Nephron (organoid): Measurements from ENCODE around the gene TRIM74.
"Not testable (repeated sequence)": the region's sequence is repeated elsewhere in the genome, so short reads cannot be mapped to it uniquely, and the experiment has no call there.

ENCODE experiments used
- H3K27ac Mint-ChIP-seq, 3 experiments: 2 replicates each; pipeline ENCODE4 v1.8.0; 2020; ENCODE audit warnings: mixed read lengths in 3 of 3, mild to moderate bottlenecking in 2 of 3, moderate library complexity in 1 of 3
- H3K27me3 Mint-ChIP-seq: 2 replicates; pipeline ENCODE4 v1.8.0; 2021; ENCODE audit warnings: low read depth, mild to moderate bottlenecking, moderate library complexity, mixed read lengths
- H3K36me3 Mint-ChIP-seq: 2 replicates; pipeline ENCODE4 v1.8.0; 2020; ENCODE audit warnings: low read depth, mixed read lengths
- H3K4me1 Mint-ChIP-seq: 2 replicates; pipeline ENCODE4 v1.8.0; 2020; ENCODE audit warnings: mixed read lengths
- H3K4me3 Mint-ChIP-seq, 3 experiments: 2 replicates each; pipeline ENCODE4 v1.8.0; 2020; ENCODE audit warnings: mild to moderate bottlenecking in 3 of 3, mixed read lengths in 3 of 3, moderate library complexity in 2 of 3
- H3K9me3 Mint-ChIP-seq: 2 replicates; pipeline ENCODE4 v1.8.0; 2020; ENCODE audit warnings: mixed read lengths
- TF ChIP-seq, protein P1 (sequence below), 3 experiments: fragments of 200-600 bp; sonication (generic); IDR thresholded peaks; one replicate each; pipeline ENCODE4 v1.5.0; 2021; ENCODE audit warnings: antibody characterized with exemption in 3 of 3; ENCODE audit not compliant: unreplicated experiment in 3 of 3

The TRIM74 gene

GRCh38 chr7:72919256-72919775 is 50.0 kb downstream of the TRIM74 start:
- no peaks in the 10 kb centered on the region for H3K27me3 Mint-ChIP-seq
- peaks cover 29% of the 10 kb centered on the region for H3K36me3 Mint-ChIP-seq
- H3K9me3 Mint-ChIP-seq = no peaks in the 10 kb centered on the region
- TF ChIP-seq, protein P1, sequence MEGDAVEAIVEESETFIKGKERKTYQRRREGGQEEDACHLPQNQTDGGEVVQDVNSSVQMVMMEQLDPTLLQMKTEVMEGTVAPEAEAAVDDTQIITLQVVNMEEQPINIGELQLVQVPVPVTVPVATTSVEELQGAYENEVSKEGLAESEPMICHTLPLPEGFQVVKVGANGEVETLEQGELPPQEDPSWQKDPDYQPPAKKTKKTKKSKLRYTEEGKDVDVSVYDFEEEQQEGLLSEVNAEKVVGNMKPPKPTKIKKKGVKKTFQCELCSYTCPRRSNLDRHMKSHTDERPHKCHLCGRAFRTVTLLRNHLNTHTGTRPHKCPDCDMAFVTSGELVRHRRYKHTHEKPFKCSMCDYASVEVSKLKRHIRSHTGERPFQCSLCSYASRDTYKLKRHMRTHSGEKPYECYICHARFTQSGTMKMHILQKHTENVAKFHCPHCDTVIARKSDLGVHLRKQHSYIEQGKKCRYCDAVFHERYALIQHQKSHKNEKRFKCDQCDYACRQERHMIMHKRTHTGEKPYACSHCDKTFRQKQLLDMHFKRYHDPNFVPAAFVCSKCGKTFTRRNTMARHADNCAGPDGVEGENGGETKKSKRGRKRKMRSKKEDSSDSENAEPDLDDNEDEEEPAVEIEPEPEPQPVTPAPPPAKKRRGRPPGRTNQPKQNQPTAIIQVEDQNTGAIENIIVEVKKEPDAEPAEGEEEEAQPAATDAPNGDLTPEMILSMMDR (IDR thresholded peaks at IDR 0.05; ENCODE audit: unreplicated experiment in 3 of 3) = no peak
- peaks cover 17% of the 10 kb centered on the region for H3K4me1 Mint-ChIP-seq
- peak overlapping the region in 1 of 3 experiments; percentile 51 for H3K27ac Mint-ChIP-seq
- H3K4me3 Mint-ChIP-seq = no peak overlapping the region

DNA sequence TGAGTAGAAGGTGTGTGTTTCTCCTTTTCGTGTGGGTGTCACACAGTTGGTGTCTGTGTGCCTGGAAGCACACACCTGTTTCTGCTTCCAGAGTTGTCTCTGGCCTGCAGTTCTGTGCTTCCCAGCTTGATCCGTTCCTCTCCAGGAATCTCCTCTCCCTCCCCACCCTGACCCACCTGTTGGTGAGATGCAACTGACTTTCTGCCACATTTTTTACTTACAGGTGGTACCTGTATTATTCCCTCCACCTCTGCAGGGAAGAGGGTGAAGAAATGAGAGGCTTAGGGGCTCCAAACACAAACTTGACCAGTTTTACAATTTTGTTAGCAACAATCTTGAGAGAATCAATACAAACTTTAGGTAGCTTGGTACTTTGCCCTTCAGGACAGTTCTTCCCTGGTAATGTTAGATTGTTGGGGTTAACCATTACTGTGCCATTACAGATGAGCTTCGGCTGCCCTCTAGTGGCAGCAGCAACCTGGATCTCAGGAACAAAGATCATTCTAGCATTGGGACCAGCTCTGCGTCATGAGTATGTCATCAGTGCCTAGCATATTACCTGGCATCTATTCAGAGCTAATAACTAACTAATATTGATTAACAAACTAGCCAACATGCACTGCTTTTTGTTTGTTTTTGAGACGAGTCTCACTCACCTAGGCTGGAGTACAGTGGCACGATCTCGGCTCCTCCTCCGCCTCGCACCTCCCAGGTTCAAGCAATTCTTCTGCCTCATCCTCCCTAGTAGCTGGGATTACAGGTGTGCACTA is 54.3 kb downstream of the TRIM74 start:
- H3K4me3 Mint-ChIP-seq, H3K27me3 Mint-ChIP-seq, H3K9me3 Mint-ChIP-seq: not testable (repeated sequence)
- TF ChIP-seq, protein P1 (IDR thresholded peaks at IDR 0.05; ENCODE audit: unreplicated experiment in 3 of 3) = peak; percentile 67 to 78 (median 78)
- Mint-ChIP-seq H3K4me1 (peaks cover 13% of the 10 kb centered on the region), H3K27ac (peak overlapping the region in 2 of 3 experiments; percentile 36 to 76), H3K36me3 (peaks cover 48% of the 10 kb centered on the region)

DNA sequence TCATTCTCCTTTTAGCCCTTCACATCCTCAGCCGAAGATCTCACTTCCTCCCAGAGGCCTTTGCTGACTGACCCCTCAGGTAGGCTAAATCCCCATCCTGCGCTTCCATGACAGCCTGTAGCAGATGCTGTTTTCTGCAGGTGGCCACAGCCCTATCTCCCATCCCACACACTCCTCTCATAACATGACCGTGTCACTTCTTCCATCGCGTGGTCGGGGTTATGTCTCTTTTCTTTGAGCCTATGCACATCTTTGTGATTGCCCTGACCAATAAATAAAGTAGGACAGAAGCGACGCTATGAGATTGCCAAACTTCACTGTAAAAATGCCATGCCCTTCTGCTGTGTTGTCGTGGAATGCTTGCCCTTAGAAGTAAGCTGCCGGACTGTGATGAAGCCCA is 55.5 kb downstream of the TRIM74 start:
- Mint-ChIP-seq H3K36me3 (peaks cover 51% of the 10 kb centered on the region), H3K4me1 (peaks cover 13% of the 10 kb centered on the region)
- not testable (repeated sequence) for H3K4me3 Mint-ChIP-seq, H3K27me3 Mint-ChIP-seq, H3K9me3 Mint-ChIP-seq, H3K27ac Mint-ChIP-seq

DNA sequence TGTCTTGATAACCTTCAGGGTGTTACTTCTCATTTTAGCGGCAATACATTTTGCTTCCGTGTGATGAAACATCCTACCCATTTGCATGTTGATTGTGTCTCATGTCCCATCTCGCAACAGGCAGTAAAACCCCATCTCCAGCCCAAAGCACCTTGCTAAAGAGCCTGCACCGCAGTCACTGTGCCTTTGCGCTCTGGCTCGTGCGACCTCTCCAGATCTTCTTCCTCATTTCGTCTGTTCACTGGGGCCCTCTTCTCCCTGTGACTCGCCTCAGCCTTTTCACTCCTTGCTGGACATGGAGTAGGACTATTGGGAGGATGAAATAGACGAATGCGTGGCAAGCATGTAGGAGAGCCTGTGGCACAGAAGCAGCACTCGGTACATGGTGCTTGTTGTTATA is 57.9 kb downstream of the TRIM74 start:
- not testable (repeated sequence) for H3K9me3 Mint-ChIP-seq, H3K27me3 Mint-ChIP-seq, H3K4me3 Mint-ChIP-seq, H3K27ac Mint-ChIP-seq, H3K4me1 Mint-ChIP-seq
- peaks cover 64% of the 10 kb centered on the region for H3K36me3 Mint-ChIP-seq
